HCT116 (cell line): ENCODE results near the gene LMCD1. TPM values are rescaled to one million over a fixed set of nuclear protein-coding genes. Genes with fewer than 3 reads are reported as not detected.

Experiments
- ATAC-seq: fragments of 200-7000 bp; cut with Tn5 transposase; 2 replicates; pipeline ENCODE4 v1.9.1; 2020; ENCODE audit warnings: mild to moderate bottlenecking, moderate library complexity
- BruUV-seq: library from RNA; stranded (reverse); fragments of 400-500 nt; replicated peaks from 2 replicates; lab custom pipeline; 2021; lab: Mats Ljungman, UMichigan
- CTCF ChIA-PET: fragments of 300-600 bp; sonication (Branson Sonifier 250); formaldehyde crosslinking; loops from one replicate; lab custom pipeline; 2021; ENCODE audit warnings: antibody characterized with exemption; lab: Charles Lee
- POLR2A ChIA-PET: fragments of 300-600, 350-600 bp; sonication (Branson Sonifier 250); formaldehyde crosslinking; loops from one replicate; lab custom pipeline; 2021; ENCODE audit warnings: antibody characterized with exemption; lab: Charles Lee
- RAD21 ChIA-PET, 2 experiments: fragments of 300-600 bp; sonication (Branson Sonifier 250); formaldehyde crosslinking; loops; one replicate each; lab custom pipeline; 2023; ENCODE audit warnings: low total read pairs in 2 of 2; ENCODE audit not compliant: uncharacterized antibody in 2 of 2, unreplicated experiment in 2 of 2, low non-redundant PET in 1 of 2; lab: Charles Lee
- DNase-seq: peaks from one replicate; pipeline ENCODE4 v3.0.0-alpha.2; 2010; ENCODE audit warnings: low read depth, low spot score
- H2AFZ ChIP-seq: fragments of 200-600 bp; shearing (Covaris generic), sonication (generic); 2 replicates; pipeline ENCODE4 v1.6.1; 2017; ENCODE audit warnings: low read depth, mixed run types, mixed read lengths, antibody characterized with exemption, low read length; ENCODE audit not compliant: poor library complexity, severe bottlenecking
- H3K27ac ChIP-seq: 2 replicates; pipeline ENCODE4 v1.5.1; 2012; ENCODE audit warnings: low read depth, low read length
- H3K27me3 ChIP-seq: fragments of 200-600 bp; sonication (generic); 2 replicates; pipeline ENCODE4 v1.6.1; 2016; ENCODE audit warnings: mixed run types, low read length, mixed read lengths; ENCODE audit not compliant: insufficient read depth
- H3K36me3 ChIP-seq, 2 experiments: fragments of 200-500 bp in 1 of 2; fragments of 200-600 bp in 1 of 2; sonication (Bioruptor generic) in 1 of 2; sonication (generic) in 1 of 2; 2 replicates each; pipeline versions ENCODE4 v1.5.1 to v1.6.1; 2014 to 2016; ENCODE audit warnings: low read length in 2 of 2, inconsistent platforms in 1 of 2, mixed read lengths in 1 of 2, mixed run types in 1 of 2; ENCODE audit not compliant: insufficient read depth in 2 of 2, control insufficient read depth in 1 of 2
- H3K4me1 ChIP-seq, 2 experiments: fragments of 200-600 bp in 1 of 2; sonication (generic) in 1 of 2; 2 replicates each; pipeline versions ENCODE4 v1.5.1 to v1.6.1; 2012 to 2017; ENCODE audit warnings: low read length in 2 of 2, inconsistent platforms in 1 of 2, mild to moderate bottlenecking in 1 of 2, mixed read lengths in 1 of 2, mixed run types in 1 of 2, moderate library complexity in 1 of 2; ENCODE audit not compliant: insufficient read depth in 2 of 2, control insufficient read depth in 1 of 2
- H3K4me2 ChIP-seq: fragments of 200-600 bp; sonication (generic); 2 replicates; pipeline ENCODE4 v1.6.1; 2017; ENCODE audit warnings: mixed run types, low read length, mixed read lengths
- H3K4me3 ChIP-seq, 2 experiments: fragments of 200-600 bp in 1 of 2; sonication (generic) in 1 of 2; replicated peaks in 1 of 2; 2 replicates each; pipeline ENCODE4 v1.5.1; 2011 to 2016; ENCODE audit warnings: low read length in 2 of 2, control low read depth in 1 of 2, low read depth in 1 of 2, mild to moderate bottlenecking in 1 of 2, mixed read lengths in 1 of 2, mixed run types in 1 of 2
- H3K79me2 ChIP-seq: fragments of 200-600 bp; sonication (generic); 2 replicates; pipeline ENCODE4 v1.6.1; 2017; ENCODE audit warnings: mild to moderate bottlenecking, mixed run types, low read length, moderate library complexity, mixed read lengths; ENCODE audit not compliant: insufficient read depth
- H3K9ac ChIP-seq: fragments of 200-600 bp; sonication (generic); 2 replicates; pipeline ENCODE4 v1.6.1; 2016; ENCODE audit warnings: low read length, mixed read lengths
- H3K9me2 ChIP-seq: fragments of 200-600 bp; sonication (generic), shearing (Covaris generic); 2 replicates; pipeline ENCODE4 v1.6.1; 2017; ENCODE audit warnings: mixed run types, mild to moderate bottlenecking, moderate library complexity; ENCODE audit not compliant: insufficient read depth
- H3K9me3 ChIP-seq, 2 experiments: fragments of 200-500 bp in 1 of 2; fragments of 200-600 bp in 1 of 2; sonication (Bioruptor generic) in 1 of 2; sonication (generic) in 1 of 2; 2 replicates each; pipeline ENCODE4 v1.6.1; 2014 to 2017; ENCODE audit warnings: low read length in 2 of 2, mixed read lengths in 2 of 2, inconsistent platforms in 1 of 2, low read depth in 1 of 2, mild to moderate bottlenecking in 1 of 2, mixed run types in 1 of 2, moderate library complexity in 1 of 2; ENCODE audit not compliant: control insufficient read depth in 1 of 2, insufficient read depth in 1 of 2
- H4K20me1 ChIP-seq: fragments of 200-600 bp; sonication (generic), shearing (Covaris generic); 2 replicates; pipeline ENCODE4 v1.6.1; 2017; ENCODE audit warnings: mixed run types, mild to moderate bottlenecking, moderate library complexity; ENCODE audit not compliant: insufficient read depth
- ATF3 ChIP-seq: IDR thresholded peaks from 2 replicates; pipeline ENCODE4 v1.6.1; 2012
- CEBPB ChIP-seq: IDR thresholded peaks from 2 replicates; pipeline ENCODE4 v1.6.1; 2012; ENCODE audit warnings: low read depth
- CTCF ChIP-seq, 3 experiments: fragments of 200-600 bp in 1 of 3; sonication (generic) in 1 of 3; IDR thresholded peaks in 2 of 3; conservative IDR thresholded peaks in 1 of 3; 2 replicates each; pipeline ENCODE4 v1.5.1; 2012 to 2017; ENCODE audit warnings: low read depth in 2 of 3, low read length in 2 of 3, antibody characterized with exemption in 1 of 3, borderline replicate concordance in 1 of 3, control low read depth in 1 of 3, mild to moderate bottlenecking in 1 of 3, mixed read lengths in 1 of 3, mixed run types in 1 of 3, moderate library complexity in 1 of 3; ENCODE audit not compliant: insufficient read depth in 1 of 3
- EGR1 ChIP-seq: IDR thresholded peaks from 2 replicates; pipeline ENCODE4 v1.6.1; 2012; ENCODE audit warnings: low read depth
- ELF1 ChIP-seq: IDR thresholded peaks from 2 replicates; pipeline ENCODE4 v1.6.1; 2012; ENCODE audit warnings: low read depth, borderline replicate concordance
- EZH2phosphoT487 ChIP-seq: fragments of 200-600 bp; IDR thresholded peaks from 2 replicates; pipeline ENCODE4 v1.6.1; 2018; ENCODE audit warnings: antibody characterized with exemption, borderline replicate concordance
- FOSL1 ChIP-seq: IDR thresholded peaks from 2 replicates; pipeline ENCODE4 v1.6.1; 2012; ENCODE audit warnings: low read depth
- JUND ChIP-seq: IDR thresholded peaks from 2 replicates; pipeline ENCODE4 v1.6.1; 2012
- POLR2A ChIP-seq: IDR thresholded peaks from 2 replicates; pipeline ENCODE4 v1.7.0; 2011; ENCODE audit warnings: borderline replicate concordance; ENCODE audit not compliant: insufficient read depth, insufficient read length; ENCODE audit errors: extremely low read depth
- POLR2AphosphoS5 ChIP-seq: IDR thresholded peaks from 2 replicates; pipeline ENCODE4 v1.6.1; 2011; ENCODE audit warnings: mild to moderate bottlenecking, low read depth, low read length, moderate library complexity
- REST ChIP-seq: IDR thresholded peaks from 2 replicates; pipeline ENCODE4 v1.6.1; 2012; ENCODE audit warnings: low read depth
- SIN3A ChIP-seq: IDR thresholded peaks from 2 replicates; pipeline ENCODE4 v1.6.1; 2012; ENCODE audit warnings: low read depth
- SP1 ChIP-seq: IDR thresholded peaks from 2 replicates; pipeline ENCODE4 v1.6.1; 2012; ENCODE audit warnings: low read depth
- SRF ChIP-seq: IDR thresholded peaks from 2 replicates; pipeline ENCODE4 v1.6.1; 2012; ENCODE audit warnings: low read depth
- TCF7L2 ChIP-seq: IDR thresholded peaks from 2 replicates; pipeline ENCODE4 v1.7.0; 2011; ENCODE audit warnings: borderline replicate concordance, inconsistent platforms; ENCODE audit not compliant: insufficient read depth, insufficient read length; ENCODE audit errors: extremely low read depth
- YY1 ChIP-seq: IDR thresholded peaks from 2 replicates; pipeline ENCODE4 v1.6.1; 2011; ENCODE audit warnings: low read length, low read depth, moderate library complexity, mild to moderate bottlenecking; ENCODE audit not compliant: insufficient replicate concordance; ENCODE audit errors: extremely low read depth
- ZBTB33 ChIP-seq: IDR thresholded peaks from 2 replicates; pipeline ENCODE4 v1.6.1; 2011; ENCODE audit warnings: mild to moderate bottlenecking, low read length, moderate library complexity; ENCODE audit not compliant: insufficient replicate concordance; ENCODE audit errors: extremely low read depth
- ZFX ChIP-seq: fragments of 450-650 bp; IDR thresholded peaks from 2 replicates; pipeline ENCODE4 v1.6.1; 2017
- ZNF274 ChIP-seq: fragments of 200-500 bp; sonication (Bioruptor generic); IDR thresholded peaks from 2 replicates; pipeline ENCODE4 v1.6.1; 2014; ENCODE audit warnings: mild to moderate bottlenecking, low read depth, low read length, inconsistent platforms
- intact Hi-C: fragments of 100-400 bp; cut with micrococcal nuclease; formaldehyde crosslinking; loops from 2 replicates; pipeline ENCODE4 v1.10.0; 2022
- total RNA-seq: library from RNA; stranded (reverse); gene quantifications from one replicate; pipeline ENCODE4 v1.2.1, GENCODE V29; 2021; ENCODE audit not compliant: unreplicated experiment

The LMCD1 gene
- total RNA-seq, 1 experiment from 2014 or later = 4.6 TPM

DNA sequence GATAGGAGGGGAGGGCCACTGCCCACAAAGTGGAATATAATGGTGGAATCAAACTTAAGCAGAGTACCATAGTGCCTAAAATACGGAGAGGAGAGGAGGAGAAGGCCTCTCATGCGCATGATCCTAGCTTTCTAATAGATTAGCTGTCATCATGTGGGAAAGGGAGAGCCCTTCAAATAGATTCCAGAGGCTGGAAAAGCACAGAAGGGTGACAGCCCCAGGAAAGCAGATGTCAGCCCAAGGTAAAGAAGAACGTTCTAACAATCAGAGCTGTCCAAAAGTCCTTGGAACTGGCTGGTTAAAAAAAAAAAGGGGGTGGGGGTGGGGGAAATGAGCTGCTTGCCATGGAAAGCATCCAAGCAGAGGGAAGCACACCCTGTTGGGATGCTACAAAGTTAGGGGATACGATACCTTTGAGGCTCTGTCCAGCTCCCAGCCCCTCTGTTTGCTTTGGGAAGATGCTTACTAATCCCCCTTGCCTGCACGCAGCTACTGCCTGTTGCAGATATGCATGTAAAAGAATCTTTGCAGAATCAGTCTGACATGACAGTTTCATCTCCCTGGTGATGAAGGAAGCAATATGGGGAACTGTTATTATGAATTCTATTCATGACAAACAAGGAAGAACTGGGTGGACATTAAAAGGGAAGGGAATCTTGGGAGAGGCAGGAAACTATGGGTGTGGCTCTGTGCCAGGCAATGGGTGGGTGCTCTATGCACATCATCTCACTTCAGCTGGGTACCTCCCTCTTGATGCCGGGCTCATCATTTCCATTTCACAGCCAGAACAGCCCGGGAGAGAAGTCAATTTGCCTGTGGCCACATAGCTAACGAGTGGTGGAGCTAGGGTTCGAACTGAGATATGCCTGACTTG lies 10.1 kb upstream of the LMCD1 start:
- no TSS peak for BruUV-seq
- RAD21 ChIA-PET = interaction anchor here in 1 of 2 experiments (0.6 kb wide), 1 partner anchor 10 kb away, joined by 10 read pairs; the partner anchor contains the start of gene LMCD1
- no peak overlapping the region for H3K4me3 ChIP-seq
- H3K27me3 ChIP-seq = no peaks in the 10 kb centered on the region
- H3K4me2 ChIP-seq = no peak overlapping the region
- H3K27ac ChIP-seq = no peak overlapping the region
- ATAC-seq (no peak), DNase-seq (no peak)
- H2AFZ ChIP-seq = no peak overlapping the region
- H3K9me3 ChIP-seq = no peaks in the 10 kb centered on the region
- intact Hi-C loops = no loop called here
- H3K4me1 ChIP-seq = peaks cover 0 to 15% of the 10 kb centered on the region in 2 experiments; a peak in 1 of 4 replicates
- no peak overlapping the region for H3K9ac ChIP-seq
- H3K36me3 ChIP-seq = no peaks in the 10 kb centered on the region
- H4K20me1 ChIP-seq = no peaks in the 10 kb centered on the region
- H3K79me2 ChIP-seq = no peaks in the 10 kb centered on the region
- CTCF ChIA-PET = no interaction called here
- POLR2A ChIA-PET = interaction anchor here (2.1 kb wide), 1 partner anchor 10 kb away, joined by 5 read pairs; the partner anchor contains the start of gene LMCD1
- no peaks in the 10 kb centered on the region for H3K9me2 ChIP-seq
- no peak for TF ChIP-seq CTCF (IDR thresholded peaks at IDR 0.05 in 2 of 3, conservative IDR thresholded peaks at IDR 0.05 in 1 of 3; ENCODE audit: borderline replicate concordance in 1 of 3, insufficient read depth in 1 of 3, low read depth in 2 of 3, low read length in 2 of 3)
- no peak for TF ChIP-seq ZFX
- TF ChIP-seq POLR2AphosphoS5 = no peak
- no peak for TF ChIP-seq YY1
- no peak for TF ChIP-seq POLR2A
- TF ChIP-seq JUND = no peak
- no peak for TF ChIP-seq ZNF274
- no peak for TF ChIP-seq EZH2phosphoT487
- TF ChIP-seq SP1 = no peak
- no peak for TF ChIP-seq ATF3
- no peak for TF ChIP-seq REST
- TF ChIP-seq EGR1 = no peak
- no peak for TF ChIP-seq SRF
- TF ChIP-seq SIN3A = no peak
- TF ChIP-seq ZBTB33 = no peak
- no peak for TF ChIP-seq FOSL1
- TF ChIP-seq ELF1 = no peak
- TF ChIP-seq CEBPB = no peak
- no peak for TF ChIP-seq TCF7L2
